Central memory CD4-positive, alpha-beta T cell (primary cell): ENCODE measurements around the gene RP2.

Source experiments
- DNase-seq: peaks from one replicate; pipeline ENCODE4 v3.0.0; 2022

The RP2 gene

GRCh38 chrX:46922611-46923010 is 85.8 kb downstream of the RP2 start:
- DNase-seq = no peak

- no peak for DNase-seq
Measured at GRCh38 chrX:46927718-46928117, 90.9 kb downstream of the RP2 start.

- no peak for DNase-seq
Measured at GRCh38 chrX:46929439-46930261, 92.8 kb downstream of the RP2 start.
